Uterus (tissue), 4 donors: ENCODE data around the gene ASCC1. TPM values are rescaled to one million over a fixed set of nuclear protein-coding genes. Genes with fewer than 3 reads are reported as not detected.

Source experiments
- DNase-seq, 2 donors: peaks; one replicate each; pipeline ENCODE4 v3.0.0-alpha.2; 2019 to 2020
- H3K27ac ChIP-seq, 2 donors: fragments of 200-600 bp; sonication (generic); 1 replicate in 1 of 2; 2 replicates in 1 of 2; pipeline ENCODE4 v1.5.1; 2016 to 2018
- H3K27me3 ChIP-seq, 2 donors: fragments of 200-600 bp; sonication (generic); one replicate each; pipeline ENCODE4 v1.5.1; 2018 to 2019; ENCODE audit warnings: control low read depth in 1 of 2
- H3K36me3 ChIP-seq, 2 donors: fragments of 200-600 bp; sonication (generic); one replicate each; pipeline ENCODE4 v1.5.1; 2019; ENCODE audit warnings: control low read depth in 1 of 2
- H3K4me1 ChIP-seq, 2 donors: fragments of 200-600 bp; sonication (generic); one replicate each; pipeline ENCODE4 v1.5.1; 2018 to 2019; ENCODE audit warnings: control low read depth in 1 of 2
- H3K4me3 ChIP-seq, 2 donors: fragments of 200-600 bp; sonication (generic); 1 replicate in 1 of 2; 2 replicates in 1 of 2; pipeline ENCODE4 v1.5.1; 2018 to 2019; ENCODE audit warnings: mild to moderate bottlenecking in 1 of 2
- H3K9me3 ChIP-seq, 2 donors: fragments of 200-600 bp; sonication (generic); one replicate each; pipeline ENCODE4 v1.5.1; 2019; ENCODE audit warnings: control low read depth in 1 of 2
- POLR2A ChIP-seq, 2 donors: fragments of 450-650 bp; IDR thresholded peaks; one replicate each; pipeline ENCODE4 v1.6.1; 2016; ENCODE audit warnings: antibody characterized with exemption in 2 of 2, mild to moderate bottlenecking in 1 of 2, moderate library complexity in 1 of 2
- intact Hi-C: fragments of 100-400 bp; cut with DNase I; formaldehyde crosslinking; loops from one replicate; pipeline ENCODE4 v1.15.1; 2023; ENCODE audit warnings: low total_unique reads
- total RNA-seq, 4 donors: library from RNA; depleted of rRNA in 3 of 4; stranded (reverse); fragments of >200 nt in 3 of 4; gene quantifications; one replicate each; pipeline versions ENCODE4 v1.1.0 to v1.2.4, GENCODE V29; 2014 to 2023
- TF ChIP-seq, protein P1 (sequence below), 4 experiments: fragments of 200-600 bp in 2 of 4; fragments of 450-650 bp in 2 of 4; sonication (generic) in 2 of 4; IDR thresholded peaks; one replicate each; pipeline ENCODE4 v1.5.1; 2016 to 2019; ENCODE audit warnings: antibody characterized with exemption in 4 of 4, mild to moderate bottlenecking in 2 of 4, moderate library complexity in 1 of 4
- donor health status: DM: yes; HTN: yes; CAD: no.

ASCC1 gene
- total RNA-seq, 4 donors from 2014 or later: 17.9 to 156 (median 38.4) TPM

DNA sequence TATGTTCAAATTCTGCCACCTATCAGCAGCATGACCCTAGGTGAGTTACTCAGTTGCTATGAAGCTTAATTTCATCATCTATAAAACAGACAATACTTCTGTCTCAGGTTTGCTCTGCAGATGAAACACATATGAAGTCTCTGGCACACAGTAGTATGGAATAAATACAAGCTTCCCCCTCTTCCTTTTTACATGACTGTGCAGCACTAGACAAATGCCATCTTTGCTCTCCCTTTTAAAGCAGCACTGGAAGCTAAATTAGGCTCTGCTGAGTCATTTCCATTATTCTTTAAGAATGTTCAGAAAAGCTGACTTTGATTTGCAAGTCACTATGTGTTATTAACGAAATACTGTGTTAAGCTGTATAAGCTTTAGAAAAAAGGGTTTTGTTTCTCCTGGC lies 40.9 kb downstream of the ASCC1 start:
- intact Hi-C loops: no loop called here
- no peaks in the 10 kb centered on the region for H3K4me1 ChIP-seq
- no peak for DNase-seq
- no peaks in the 10 kb centered on the region for H3K9me3 ChIP-seq
- no peak overlapping the region for H3K4me3 ChIP-seq
- no peaks in the 10 kb centered on the region for H3K27me3 ChIP-seq
- TF ChIP-seq POLR2A (IDR thresholded peaks at IDR 0.05): no peak
- TF ChIP-seq, protein P1, sequence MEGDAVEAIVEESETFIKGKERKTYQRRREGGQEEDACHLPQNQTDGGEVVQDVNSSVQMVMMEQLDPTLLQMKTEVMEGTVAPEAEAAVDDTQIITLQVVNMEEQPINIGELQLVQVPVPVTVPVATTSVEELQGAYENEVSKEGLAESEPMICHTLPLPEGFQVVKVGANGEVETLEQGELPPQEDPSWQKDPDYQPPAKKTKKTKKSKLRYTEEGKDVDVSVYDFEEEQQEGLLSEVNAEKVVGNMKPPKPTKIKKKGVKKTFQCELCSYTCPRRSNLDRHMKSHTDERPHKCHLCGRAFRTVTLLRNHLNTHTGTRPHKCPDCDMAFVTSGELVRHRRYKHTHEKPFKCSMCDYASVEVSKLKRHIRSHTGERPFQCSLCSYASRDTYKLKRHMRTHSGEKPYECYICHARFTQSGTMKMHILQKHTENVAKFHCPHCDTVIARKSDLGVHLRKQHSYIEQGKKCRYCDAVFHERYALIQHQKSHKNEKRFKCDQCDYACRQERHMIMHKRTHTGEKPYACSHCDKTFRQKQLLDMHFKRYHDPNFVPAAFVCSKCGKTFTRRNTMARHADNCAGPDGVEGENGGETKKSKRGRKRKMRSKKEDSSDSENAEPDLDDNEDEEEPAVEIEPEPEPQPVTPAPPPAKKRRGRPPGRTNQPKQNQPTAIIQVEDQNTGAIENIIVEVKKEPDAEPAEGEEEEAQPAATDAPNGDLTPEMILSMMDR (IDR thresholded peaks at IDR 0.05): no peak
- no peaks in the 10 kb centered on the region for H3K36me3 ChIP-seq
- no peak overlapping the region for H3K27ac ChIP-seq

DNA sequence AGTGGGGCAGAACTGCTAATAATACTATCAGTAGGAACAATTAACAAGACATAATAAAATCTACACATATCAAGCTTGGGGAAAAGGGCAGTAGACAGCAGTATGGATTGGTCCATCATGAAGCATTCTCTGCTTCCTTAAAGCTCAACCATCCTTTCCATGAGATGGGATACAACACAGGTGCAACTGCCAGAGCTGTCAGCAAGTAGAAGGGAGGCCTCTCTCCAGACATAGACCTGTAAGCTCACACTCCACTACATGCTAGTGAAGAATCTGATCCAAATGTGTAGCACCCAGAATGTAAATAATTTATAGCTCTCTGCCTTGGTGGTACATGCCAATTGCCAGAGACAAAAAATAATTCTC lies 41.8 kb downstream of the ASCC1 start:
- TF ChIP-seq POLR2A (IDR thresholded peaks at IDR 0.05): no peak
- TF ChIP-seq, protein P1 (IDR thresholded peaks at IDR 0.05): no peak
- Histone ChIP-seq H3K36me3 (no peaks in the 10 kb centered on the region), H3K4me3 (no peak overlapping the region), H3K9me3 (no peaks in the 10 kb centered on the region), H3K4me1 (no peaks in the 10 kb centered on the region), H3K27me3 (no peaks in the 10 kb centered on the region), H3K27ac (no peak overlapping the region)
- DNase-seq: no peak
- intact Hi-C loops: no loop called here

DNA sequence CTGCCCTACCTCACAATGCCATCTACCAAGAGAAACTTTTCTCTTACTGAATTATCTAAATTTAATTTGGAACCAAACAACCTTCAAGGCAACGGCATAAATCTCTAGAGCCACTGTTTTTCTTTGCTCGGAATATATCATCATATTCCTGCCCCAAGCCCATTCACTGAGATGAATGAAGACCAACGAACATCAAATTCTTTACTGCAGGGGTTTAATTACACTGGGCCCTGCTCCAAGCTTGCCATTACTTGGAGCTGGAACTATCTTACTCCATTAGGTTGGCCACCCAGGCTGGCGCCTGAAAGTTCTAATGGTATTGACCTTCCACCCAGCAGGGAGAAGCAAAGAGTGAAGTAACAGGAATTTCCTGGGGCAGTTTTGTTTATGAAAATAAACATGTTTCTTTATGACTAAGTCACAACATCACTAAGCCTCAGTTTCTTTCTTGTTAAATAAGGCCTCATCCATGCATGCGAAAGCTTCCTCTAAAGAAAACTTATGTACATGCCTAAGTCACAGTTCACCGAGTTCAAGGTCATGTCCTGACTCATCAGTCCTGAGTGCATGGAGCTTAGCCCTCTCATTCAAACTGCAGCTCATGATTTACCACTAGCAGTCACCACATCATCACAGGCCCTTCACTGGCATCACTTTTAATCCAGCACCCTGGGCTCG lies 42.3 kb downstream of the ASCC1 start:
- Histone ChIP-seq H3K4me1 (no peaks in the 10 kb centered on the region), H3K9me3 (no peaks in the 10 kb centered on the region), H3K36me3 (no peaks in the 10 kb centered on the region), H3K27ac (no peak overlapping the region), H3K4me3 (no peak overlapping the region), H3K27me3 (no peaks in the 10 kb centered on the region)
- no peak for DNase-seq
- intact Hi-C loops: no loop called here
- TF ChIP-seq, protein P1 (IDR thresholded peaks at IDR 0.05): no peak
- no peak for TF ChIP-seq POLR2A (IDR thresholded peaks at IDR 0.05)

DNA sequence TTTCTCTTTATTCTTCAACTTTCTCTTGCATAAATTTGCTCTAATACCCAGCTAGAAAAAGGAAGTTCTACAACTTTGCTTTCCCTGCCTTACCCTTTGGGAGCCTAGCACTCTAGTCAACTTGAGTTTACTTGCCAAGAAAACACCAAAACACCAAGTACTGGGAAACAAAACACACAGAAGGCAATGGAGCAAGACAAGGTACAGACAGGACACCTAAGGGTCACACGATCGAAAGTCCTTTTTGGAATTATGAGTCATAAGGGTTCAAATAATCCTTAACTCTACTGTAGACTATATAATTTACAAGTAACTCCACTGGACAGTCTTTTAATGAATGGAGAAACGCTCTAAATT lies 42.8 kb downstream of the ASCC1 start:
- Histone ChIP-seq H3K27me3 (no peaks in the 10 kb centered on the region), H3K27ac (no peak overlapping the region), H3K4me1 (no peaks in the 10 kb centered on the region), H3K9me3 (no peaks in the 10 kb centered on the region), H3K36me3 (no peaks in the 10 kb centered on the region), H3K4me3 (no peak overlapping the region)
- intact Hi-C loops: no loop called here
- TF ChIP-seq POLR2A (IDR thresholded peaks at IDR 0.05): no peak
- TF ChIP-seq, protein P1 (IDR thresholded peaks at IDR 0.05): no peak
- no peak for DNase-seq

DNA sequence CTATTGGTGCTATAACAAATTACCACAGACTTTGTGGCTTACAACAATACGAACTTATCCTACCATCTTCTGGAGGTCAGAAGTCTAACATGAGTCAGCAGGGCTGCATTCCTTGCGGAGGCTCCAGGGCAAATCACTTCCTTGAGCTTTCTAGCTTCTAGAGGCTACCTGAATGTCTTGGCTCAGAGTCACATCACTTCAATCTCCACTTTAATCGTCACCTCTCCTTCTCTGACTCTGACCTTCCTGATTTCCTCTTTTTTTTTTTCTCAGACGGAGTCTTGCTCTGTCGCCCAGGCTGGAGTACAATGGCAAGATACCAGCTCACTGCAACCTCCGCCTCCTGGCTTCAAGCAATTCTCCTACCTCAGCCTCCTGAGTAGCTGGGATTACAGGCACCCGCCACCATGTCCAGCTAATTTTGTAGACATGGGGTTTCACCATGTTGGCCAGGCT lies 44.9 kb downstream of the ASCC1 start:
- no peaks in the 10 kb centered on the region for H3K4me1 ChIP-seq
- TF ChIP-seq, protein P1 (IDR thresholded peaks at IDR 0.05): no peak
- TF ChIP-seq POLR2A (IDR thresholded peaks at IDR 0.05): no peak
- no peak for DNase-seq
- no peak overlapping the region for H3K4me3 ChIP-seq
- H3K27ac ChIP-seq: no peak overlapping the region
- intact Hi-C loops: no loop called here
- H3K27me3 ChIP-seq: no peaks in the 10 kb centered on the region
- no peaks in the 10 kb centered on the region for H3K9me3 ChIP-seq
- no peaks in the 10 kb centered on the region for H3K36me3 ChIP-seq
